Measurements from ENCODE around the gene RELL2.

Gene RELL2

GRCh38 chr5:141650851-141651727 is 14.3 kb downstream of the RELL2 start, which contains the start of gene FCHSD1:
Gene FCHSD1 (minus strand): TSS chr5:141651418. CDS start chr5:141651368, 50 bp downstream.
- peak; percentile 84 for DNase-seq

DNA sequence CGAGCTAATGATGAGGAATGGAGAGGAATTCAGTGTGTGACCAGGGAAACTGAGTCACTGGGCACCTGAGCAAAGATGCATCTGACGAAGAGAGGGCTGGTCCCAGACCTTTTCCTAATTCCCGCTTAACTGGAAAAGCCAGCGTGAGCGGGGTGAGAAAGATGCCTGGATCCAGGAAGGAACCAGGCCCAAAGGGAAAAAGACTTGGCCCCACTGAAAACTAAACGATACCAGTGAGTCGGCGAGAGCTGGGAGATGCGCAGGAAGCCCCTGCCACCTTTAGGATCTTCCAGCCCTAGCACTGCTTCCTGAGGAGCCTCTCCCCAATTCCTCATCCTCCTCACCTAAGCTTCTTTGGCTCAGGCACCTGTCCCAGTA is 14.9 kb downstream of the RELL2 start:
- DNase-seq = no peak

DNA sequence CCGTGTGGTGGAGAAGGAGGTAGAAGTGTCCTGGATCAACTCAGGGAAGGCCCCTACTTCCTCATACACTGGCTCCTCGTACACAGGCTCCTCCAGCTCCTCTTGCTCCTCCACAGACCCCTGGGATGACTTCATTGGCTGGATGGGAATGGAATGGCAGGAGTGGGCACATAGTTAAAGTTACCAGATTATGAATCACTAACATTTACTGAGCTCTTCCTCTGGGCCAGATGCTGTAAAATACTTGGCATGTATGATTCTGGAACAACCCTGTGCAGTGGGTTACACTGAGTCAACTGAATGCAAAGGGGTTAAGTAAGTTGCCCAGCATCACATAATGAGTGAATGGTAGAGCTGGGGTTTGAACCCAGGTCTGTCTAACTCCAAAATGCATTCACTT is 17.5 kb downstream of the RELL2 start:
- peak; percentile 97 for DNase-seq

- DNase-seq = no peak
Observed at GRCh38 chr5:141655020-141655419, 18.2 kb downstream of the RELL2 start.

- no peak for DNase-seq
Observed at GRCh38 chr5:141656396-141656795, 19.6 kb downstream of the RELL2 start.

- peak; percentile 22 for DNase-seq
Observed at GRCh38 chr5:141657404-141657803, 20.6 kb downstream of the RELL2 start.

DNA sequence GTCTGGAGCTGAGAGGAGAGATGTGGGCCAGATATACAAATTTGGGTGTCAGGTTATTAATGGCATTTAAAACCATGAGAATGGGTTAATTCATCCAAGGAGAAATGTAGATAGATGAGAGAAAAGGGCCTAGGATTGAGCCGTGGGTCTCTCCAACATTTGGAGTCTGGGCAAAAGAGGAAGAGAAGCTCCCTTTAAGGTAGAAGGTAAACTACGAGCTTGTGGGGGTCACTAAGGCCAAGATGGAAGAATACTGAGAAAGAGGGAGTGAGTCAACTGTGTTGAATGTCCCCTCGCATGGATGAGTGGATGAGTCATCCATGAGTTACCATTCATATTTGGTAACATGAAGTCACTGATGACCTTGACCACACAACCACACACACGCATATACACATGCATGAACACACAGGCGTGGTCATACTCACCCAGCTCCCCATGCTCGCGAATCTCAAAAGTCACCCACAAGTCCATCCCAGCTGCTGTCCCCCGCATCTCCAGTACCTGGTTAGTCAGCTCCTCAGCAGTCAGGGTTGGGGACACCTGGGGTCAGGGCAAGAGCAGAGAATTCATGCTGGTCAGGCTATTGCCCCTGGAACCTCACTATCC is 21.2 kb downstream of the RELL2 start:
- peak; percentile 94 for DNase-seq

GRCh38 chr5:141662028-141662427 is 25.2 kb downstream of the RELL2 start:
- DNase-seq = no peak

DNA sequence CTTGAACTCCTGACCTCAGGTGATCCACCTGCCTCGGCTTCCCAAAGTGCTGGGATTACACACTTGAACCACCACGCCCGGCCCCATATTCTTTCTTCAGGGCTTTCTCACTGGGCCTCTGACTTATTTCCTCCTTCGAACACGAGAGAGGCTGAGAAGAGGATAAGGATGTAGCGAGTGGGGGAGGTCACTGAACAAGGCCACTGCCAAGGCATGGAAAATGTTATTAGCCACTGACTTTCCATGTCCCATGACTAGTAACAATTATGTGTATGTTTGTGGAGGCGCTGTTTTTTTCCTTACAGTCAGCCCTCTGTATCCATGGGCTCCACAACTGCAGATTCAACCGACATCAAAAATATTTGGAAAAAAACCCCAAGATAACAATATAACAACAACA is 26.7 kb downstream of the RELL2 start:
- DNase-seq = no peak

GRCh38 chr5:141664733-141665461 is 28.1 kb downstream of the RELL2 start:
- DNase-seq = peak; percentile 66

DNA sequence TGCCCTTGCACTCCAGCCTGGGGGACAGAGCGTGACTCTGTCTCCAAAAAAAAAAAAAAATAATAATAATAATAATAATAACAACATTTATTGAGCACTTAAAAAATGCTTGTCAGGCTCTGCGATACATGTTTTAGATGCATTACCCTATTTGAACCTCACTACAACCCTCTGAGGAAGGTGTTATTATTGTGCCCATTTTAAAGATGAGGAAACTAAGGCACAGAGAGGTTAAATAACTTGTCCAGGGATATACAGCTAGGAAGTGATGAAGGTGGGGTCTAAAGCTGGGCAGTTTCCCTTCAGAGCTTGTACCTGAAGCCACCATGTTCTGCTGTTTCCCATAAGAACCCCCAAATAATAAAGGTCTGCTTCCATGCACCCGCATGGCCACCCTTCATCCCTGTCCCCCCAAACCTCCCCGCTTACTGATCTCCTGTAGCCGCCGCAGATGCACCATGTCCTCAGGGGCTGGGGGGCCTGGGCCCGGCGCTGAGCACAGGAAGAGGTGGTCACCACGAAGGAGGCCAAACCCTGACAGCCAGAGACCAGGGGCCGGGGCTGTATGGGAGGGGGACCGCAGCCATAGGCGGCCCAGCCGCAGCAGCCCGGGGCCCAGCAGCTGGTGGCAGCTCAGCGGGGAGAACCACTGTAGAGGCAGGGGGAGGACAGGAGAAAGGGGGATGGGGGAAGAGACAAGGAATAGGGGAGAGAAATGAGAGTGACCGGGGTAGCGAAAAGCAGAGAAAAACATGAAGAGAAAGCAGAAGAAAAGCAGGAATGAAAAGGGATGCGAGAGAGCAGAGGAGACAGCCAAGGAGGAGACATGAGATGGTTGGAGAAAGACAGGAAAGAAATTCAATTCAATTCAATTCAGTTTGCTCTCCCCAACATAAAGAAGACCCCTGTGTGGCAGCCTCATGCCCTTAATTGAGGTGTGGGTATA is 29.5 kb downstream of the RELL2 start:
- DNase-seq = no peak

- peak; percentile 17 for DNase-seq
Observed at GRCh38 chr5:141668601-141669265, 31.9 kb downstream of the RELL2 start.

DNA sequence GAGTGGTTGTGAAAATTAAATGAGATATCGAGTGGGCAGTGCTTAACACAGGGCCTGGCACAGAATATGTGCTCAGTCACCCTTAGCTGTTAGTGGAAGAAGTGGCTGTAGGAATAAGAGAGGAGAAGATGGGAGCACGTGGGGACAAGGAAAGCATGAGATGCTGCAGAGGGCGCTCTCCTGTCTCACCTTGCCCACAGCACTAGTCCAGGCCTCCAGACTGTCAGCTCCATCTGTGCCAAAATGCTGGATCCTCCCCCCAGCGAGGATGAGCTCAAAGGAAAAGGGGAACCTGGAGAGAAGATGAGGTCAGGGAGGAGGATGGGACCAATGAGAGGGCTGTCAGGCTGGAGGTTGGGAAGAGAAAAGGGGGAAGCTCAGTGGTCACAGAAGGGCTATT is 32.7 kb downstream of the RELL2 start:
- no peak for DNase-seq

DNA sequence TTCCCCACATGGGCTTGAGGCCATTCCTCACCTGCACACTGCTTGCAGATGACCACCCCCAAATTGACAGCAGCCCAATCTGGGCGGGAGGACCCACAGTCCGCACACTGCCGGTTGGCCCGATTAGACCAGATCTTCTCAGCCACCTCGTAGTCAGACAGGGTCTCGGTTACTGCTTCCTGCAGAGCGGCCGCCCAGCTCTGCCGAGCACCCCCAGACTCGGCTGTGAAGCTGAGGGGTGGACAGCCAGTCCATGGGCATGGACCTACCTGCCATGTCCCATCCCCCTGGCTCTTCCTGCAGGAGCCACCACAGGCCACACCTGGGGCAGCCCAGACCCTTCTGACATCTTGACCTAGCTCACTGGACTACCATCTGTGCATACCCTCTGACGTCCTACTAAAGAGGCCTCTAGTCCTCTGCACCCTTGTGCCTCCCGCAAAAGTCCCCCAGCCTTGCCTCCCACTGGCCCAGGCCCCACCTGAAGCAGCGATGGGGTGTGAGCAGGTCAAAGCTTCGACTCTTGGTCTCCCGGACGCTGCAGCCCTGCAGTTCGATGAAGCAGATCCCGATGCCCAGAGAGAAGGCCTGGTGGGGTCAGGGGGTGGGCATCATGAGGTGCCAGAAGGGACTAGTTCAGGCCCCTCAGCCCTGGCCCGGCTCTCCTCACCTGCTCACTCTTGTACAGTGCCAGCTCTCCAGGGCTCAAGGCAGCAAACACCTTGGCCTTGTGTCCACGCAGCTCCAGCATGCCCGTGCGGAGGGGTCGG is 35.5 kb downstream of the RELL2 start:
- DNase-seq = no peak

GRCh38 chr5:141672841-141673813 is 36.3 kb downstream of the RELL2 start:
- DNase-seq = no peak

DNA sequence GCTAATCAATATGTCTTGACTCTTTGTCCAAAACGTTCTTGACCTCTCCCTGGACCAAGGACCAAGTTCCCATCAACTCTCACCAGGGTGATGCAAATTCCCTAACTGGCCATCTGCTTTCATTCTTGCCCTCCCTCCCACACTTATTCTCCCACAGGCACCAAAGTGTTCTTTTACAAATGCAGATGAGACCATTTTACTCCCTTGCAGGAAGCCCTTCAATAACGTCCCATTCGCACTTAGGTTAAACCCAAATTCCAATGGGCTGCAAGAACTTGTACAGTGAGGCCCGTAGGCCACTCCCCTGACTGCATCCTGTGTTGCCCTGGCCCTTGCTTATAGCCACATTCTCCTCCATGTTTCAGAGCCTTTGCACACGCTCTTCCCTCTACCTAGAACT is 38.0 kb downstream of the RELL2 start:
- no peak for DNase-seq

DNA sequence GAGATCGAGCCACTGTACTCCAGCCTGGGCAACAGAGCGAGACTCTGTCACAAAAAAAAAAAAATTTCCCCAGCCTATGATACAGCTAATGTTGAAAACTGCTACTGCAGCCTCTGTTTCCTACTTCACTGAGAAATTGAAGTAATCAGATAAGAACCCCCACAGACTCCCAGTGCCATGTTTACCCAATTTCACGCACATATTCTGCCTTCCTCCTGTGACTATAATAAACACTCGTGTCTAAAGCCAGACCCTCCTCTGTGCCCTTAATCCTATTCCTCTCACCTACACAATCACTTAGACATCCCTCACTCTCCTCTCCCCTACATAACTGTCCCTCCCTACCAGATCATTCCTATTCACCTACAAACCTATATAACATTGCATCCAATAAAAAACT is 38.9 kb downstream of the RELL2 start:
- DNase-seq = no peak

DNA sequence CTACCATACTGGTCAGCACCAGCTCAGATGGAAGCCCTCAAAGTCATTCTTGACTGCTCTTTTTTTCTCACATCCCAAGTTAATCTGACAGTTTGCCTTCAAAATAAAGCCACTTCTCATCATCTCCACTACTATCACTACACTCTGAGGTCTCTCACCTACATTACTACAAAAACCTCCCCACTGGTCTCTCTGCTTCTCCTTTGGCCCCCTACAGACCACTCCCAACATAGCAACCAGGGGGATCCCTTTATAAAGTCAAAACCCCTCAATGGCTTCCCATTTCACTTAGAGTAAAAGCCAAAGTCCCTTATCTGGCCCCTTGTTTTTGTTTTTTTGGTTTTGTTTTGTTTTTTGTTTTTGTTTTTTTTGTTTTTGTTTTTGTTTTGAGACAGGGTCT is 40.6 kb downstream of the RELL2 start:
- DNase-seq = no peak

DNA sequence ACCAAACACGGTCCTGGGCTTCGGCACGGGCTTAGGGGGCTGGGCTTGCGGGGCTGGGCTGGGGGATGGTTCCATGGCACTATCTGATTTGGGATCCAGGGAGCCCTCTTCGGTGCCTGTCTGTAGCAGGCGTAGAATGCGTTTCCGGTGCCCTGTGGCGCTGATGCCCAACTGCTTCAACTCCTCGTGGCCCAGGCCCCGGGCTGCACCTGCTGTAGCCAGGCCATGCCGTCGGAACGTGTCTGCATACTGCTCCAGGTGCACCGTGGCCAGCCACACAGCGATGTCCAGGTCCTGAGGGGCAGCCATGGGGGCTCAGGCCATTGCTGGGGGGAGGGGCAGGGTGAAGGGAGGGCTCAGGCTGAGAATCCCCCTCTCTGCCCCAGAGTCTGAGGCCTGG is 43.4 kb downstream of the RELL2 start:
- no peak for DNase-seq

DNA sequence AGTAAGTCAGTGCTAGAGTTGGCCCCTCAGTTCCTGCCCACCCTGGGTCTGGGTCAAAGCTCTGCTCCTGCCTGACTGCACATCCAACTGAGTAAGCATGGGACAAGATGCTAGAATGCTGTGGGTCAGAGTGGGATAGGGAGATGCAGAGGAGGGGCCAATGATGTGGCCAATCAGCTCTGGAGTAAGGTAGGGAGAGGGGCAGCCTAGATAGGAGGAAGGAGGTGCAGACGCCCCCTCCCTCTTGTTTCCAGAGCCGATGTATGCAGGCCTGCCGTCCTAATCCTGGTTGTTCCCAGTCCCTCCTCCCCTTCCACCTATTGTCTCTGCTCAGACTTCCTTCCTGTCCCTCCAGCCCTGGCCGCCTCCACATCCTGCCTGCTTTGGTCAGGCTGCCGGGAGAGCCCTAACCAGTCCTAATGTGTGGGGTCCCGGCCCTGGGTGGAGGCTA is 44.0 kb downstream of the RELL2 start:
- peak; percentile 66 for DNase-seq

All from EL (cell line).